ENCODE results near the gene WBP1.

The WBP1 gene

DNA sequence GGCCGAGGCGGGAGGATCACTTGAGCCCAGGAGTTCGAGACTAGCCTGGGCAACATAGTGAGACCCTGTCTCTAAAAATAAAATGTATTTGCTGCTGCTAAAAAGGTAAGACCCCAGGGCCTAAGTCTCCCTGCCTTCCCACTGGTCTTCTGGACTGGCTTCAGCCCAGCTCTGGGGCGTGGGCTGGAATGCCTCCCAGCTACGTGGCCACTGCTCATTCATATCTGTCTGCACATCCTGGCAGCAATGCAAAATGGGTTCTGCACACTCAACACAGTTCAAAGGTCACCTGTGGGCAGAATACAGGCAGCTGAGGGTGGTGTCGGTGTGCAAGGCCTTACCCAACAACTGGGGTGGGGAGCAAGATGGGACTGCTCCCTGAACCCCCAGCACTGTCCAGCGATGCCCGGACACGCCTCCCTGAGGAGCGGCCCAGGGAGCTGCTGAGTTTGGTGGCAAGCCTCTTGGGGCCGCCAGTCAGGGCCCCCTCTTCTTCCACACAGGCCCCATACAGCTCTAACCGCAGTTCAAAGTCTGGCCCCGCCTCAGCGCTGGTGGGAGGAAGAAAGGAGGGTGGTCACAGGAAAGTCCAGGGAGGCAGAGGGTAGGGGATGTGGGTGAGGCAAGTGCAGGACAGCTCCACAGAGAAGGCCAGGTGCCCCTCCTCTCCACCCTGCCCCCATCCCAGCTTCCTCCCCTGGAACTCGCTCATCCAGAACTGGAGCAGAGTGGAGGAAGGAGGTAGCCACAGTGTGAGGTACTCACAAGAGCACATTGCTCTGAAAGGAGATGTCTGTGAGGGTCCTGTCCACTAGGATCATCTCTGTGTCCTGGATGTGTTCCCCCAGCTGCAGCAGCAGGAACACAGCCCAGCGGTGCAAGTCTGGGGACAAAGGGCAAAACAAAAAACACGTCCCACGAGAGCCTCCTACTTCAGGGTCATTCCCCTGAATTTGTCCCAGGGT lies 28.5 kb upstream of the WBP1 start (continued):
- TF ChIP-seq SNAI2 (CRISPR knock-in tag; IDR thresholded peaks at IDR 0.05): no peak
- TF ChIP-seq PPARA (CRISPR knock-in tag; IDR thresholded peaks at IDR 0.05; ENCODE audit: borderline replicate concordance): no peak
- no peak for TF ChIP-seq ZNF565 (CRISPR knock-in tag; conservative IDR thresholded peaks at IDR 0.05; ENCODE audit: low read depth)
- no peak for TF ChIP-seq ESRRG (CRISPR knock-in tag; IDR thresholded peaks at IDR 0.05)
- TF ChIP-seq, protein P1, sequence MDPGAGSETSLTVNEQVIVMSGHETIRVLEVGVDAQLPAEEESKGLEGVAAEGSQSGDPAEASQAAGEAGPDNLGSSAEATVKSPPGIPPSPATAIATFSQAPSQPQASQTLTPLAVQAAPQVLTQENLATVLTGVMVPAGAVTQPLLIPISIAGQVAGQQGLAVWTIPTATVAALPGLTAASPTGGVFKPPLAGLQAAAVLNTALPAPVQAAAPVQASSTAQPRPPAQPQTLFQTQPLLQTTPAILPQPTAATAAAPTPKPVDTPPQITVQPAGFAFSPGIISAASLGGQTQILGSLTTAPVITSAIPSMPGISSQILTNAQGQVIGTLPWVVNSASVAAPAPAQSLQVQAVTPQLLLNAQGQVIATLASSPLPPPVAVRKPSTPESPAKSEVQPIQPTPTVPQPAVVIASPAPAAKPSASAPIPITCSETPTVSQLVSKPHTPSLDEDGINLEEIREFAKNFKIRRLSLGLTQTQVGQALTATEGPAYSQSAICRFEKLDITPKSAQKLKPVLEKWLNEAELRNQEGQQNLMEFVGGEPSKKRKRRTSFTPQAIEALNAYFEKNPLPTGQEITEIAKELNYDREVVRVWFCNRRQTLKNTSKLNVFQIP (CRISPR knock-in tag; IDR thresholded peaks at IDR 0.05; ENCODE audit: borderline replicate concordance, low read depth): no peak
- TF ChIP-seq ZNF8 (CRISPR knock-in tag; IDR thresholded peaks at IDR 0.05): no peak
- no peak for TF ChIP-seq RARB (CRISPR knock-in tag; IDR thresholded peaks at IDR 0.05)
- no peak for TF ChIP-seq TCF4 (CRISPR knock-in tag; IDR thresholded peaks at IDR 0.05; ENCODE audit: borderline replicate concordance)
- no peak for TF ChIP-seq ZNF70 (CRISPR knock-in tag; IDR thresholded peaks at IDR 0.05)
- TF ChIP-seq CSDC2 (CRISPR knock-in tag; IDR thresholded peaks at IDR 0.05): no peak
- TF ChIP-seq GLIS3 (CRISPR knock-in tag; IDR thresholded peaks at IDR 0.05): no peak
- TF ChIP-seq OSR1 (CRISPR knock-in tag; IDR thresholded peaks at IDR 0.05): no peak

- no peak for ATAC-seq
- TF ChIP-seq, protein P2, sequence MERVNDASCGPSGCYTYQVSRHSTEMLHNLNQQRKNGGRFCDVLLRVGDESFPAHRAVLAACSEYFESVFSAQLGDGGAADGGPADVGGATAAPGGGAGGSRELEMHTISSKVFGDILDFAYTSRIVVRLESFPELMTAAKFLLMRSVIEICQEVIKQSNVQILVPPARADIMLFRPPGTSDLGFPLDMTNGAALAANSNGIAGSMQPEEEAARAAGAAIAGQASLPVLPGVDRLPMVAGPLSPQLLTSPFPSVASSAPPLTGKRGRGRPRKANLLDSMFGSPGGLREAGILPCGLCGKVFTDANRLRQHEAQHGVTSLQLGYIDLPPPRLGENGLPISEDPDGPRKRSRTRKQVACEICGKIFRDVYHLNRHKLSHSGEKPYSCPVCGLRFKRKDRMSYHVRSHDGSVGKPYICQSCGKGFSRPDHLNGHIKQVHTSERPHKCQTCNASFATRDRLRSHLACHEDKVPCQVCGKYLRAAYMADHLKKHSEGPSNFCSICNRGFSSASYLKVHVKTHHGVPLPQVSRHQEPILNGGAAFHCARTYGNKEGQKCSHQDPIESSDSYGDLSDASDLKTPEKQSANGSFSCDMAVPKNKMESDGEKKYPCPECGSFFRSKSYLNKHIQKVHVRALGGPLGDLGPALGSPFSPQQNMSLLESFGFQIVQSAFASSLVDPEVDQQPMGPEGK (CRISPR knock-in tag; IDR thresholded peaks at IDR 0.05; ENCODE audit: borderline replicate concordance): no peak
- TF ChIP-seq ZFP3 (CRISPR knock-in tag; IDR thresholded peaks at IDR 0.05) (no peak), CSDC2 (CRISPR knock-in tag; IDR thresholded peaks at IDR 0.05) (no peak), ZFP30 (CRISPR knock-in tag; IDR thresholded peaks at IDR 0.05) (no peak), CREB5 (CRISPR knock-in tag; IDR thresholded peaks at IDR 0.05; ENCODE audit: low read depth) (no peak), BACH2 (CRISPR knock-in tag; IDR thresholded peaks at IDR 0.05; ENCODE audit: borderline replicate concordance) (no peak), SNAI2 (CRISPR knock-in tag; IDR thresholded peaks at IDR 0.05) (no peak), ISL1 (CRISPR knock-in tag; IDR thresholded peaks at IDR 0.05) (no peak), ZC3H10 (CRISPR knock-in tag; IDR thresholded peaks at IDR 0.05) (no peak), ARNTL (CRISPR knock-in tag; IDR thresholded peaks at IDR 0.05; ENCODE audit: borderline replicate concordance, low read depth) (no peak), RARB (CRISPR knock-in tag; IDR thresholded peaks at IDR 0.05) (no peak)
Measured at GRCh38 chr2:74430502-74430901, 27.7 kb upstream of the WBP1 start.

GRCh38 chr2:74436111-74436805 lies 22.0 kb upstream of the WBP1 start:
- no peak for ATAC-seq

More at GRCh38 chr2:74436111-74436805, 22.0 kb upstream of the WBP1 start:
- TF ChIP-seq BACH2 (CRISPR knock-in tag; IDR thresholded peaks at IDR 0.05; ENCODE audit: borderline replicate concordance) (no peak), ESRRG (CRISPR knock-in tag; IDR thresholded peaks at IDR 0.05) (no peak), ARNTL (CRISPR knock-in tag; IDR thresholded peaks at IDR 0.05; ENCODE audit: borderline replicate concordance, low read depth) (no peak), ZFP30 (CRISPR knock-in tag; IDR thresholded peaks at IDR 0.05) (no peak), ZC3H10 (CRISPR knock-in tag; IDR thresholded peaks at IDR 0.05) (no peak), CSDC2 (CRISPR knock-in tag; IDR thresholded peaks at IDR 0.05) (no peak), OSR1 (CRISPR knock-in tag; IDR thresholded peaks at IDR 0.05) (no peak), ZNF70 (CRISPR knock-in tag; IDR thresholded peaks at IDR 0.05) (no peak), SNAI2 (CRISPR knock-in tag; IDR thresholded peaks at IDR 0.05) (no peak)
- TF ChIP-seq, protein P2 (CRISPR knock-in tag; IDR thresholded peaks at IDR 0.05; ENCODE audit: borderline replicate concordance): no peak
